Fibroblast of villous mesenchyme (primary cell): Measurements from ENCODE around the gene MEX3C. TPM values are rescaled to one million over a fixed set of nuclear protein-coding genes. Genes with fewer than 3 reads are reported as not detected.

ENCODE experiments used
- DNase-seq: peaks from one replicate; pipeline ENCODE4 v3.0.0-alpha.2; 2010; ENCODE audit warnings: low read depth
- H3K4me3 ChIP-seq: 2 replicates; pipeline ENCODE4 v1.5.1; 2011; ENCODE audit warnings: low read depth, mild to moderate bottlenecking, low read length
- CTCF ChIP-seq: IDR thresholded peaks from 2 replicates; pipeline ENCODE4 v1.5.1; 2012; ENCODE audit warnings: low read depth, mild to moderate bottlenecking, low read length; ENCODE audit not compliant: insufficient read depth
- total RNA-seq: library from RNA; depleted of rRNA; stranded (reverse); fragments of >200 nt; gene quantifications from 2 replicates; pipeline ENCODE4 v1.2.3, GENCODE V29; 2012

MEX3C gene
- total RNA-seq, 1 donor: 50.5 TPM

GRCh38 chr18:51168960-51169662 is 28.4 kb downstream of the MEX3C start:
- no peak for TF ChIP-seq CTCF
- no peak overlapping the region for H3K4me3 ChIP-seq
- DNase-seq: no peak

- no peak for TF ChIP-seq CTCF
- DNase-seq: no peak
- no peak overlapping the region for H3K4me3 ChIP-seq
These were observed 29.3 kb downstream of the MEX3C start for GRCh38 chr18:51168026-51168742.

- DNase-seq: no peak
- no peak overlapping the region for H3K4me3 ChIP-seq
- no peak for TF ChIP-seq CTCF
These were observed 32.2 kb downstream of the MEX3C start for GRCh38 chr18:51165296-51165695.

- H3K4me3 ChIP-seq: no peak overlapping the region
- DNase-seq: no peak
- no peak for TF ChIP-seq CTCF
These were observed 32.7 kb downstream of the MEX3C start for GRCh38 chr18:51164761-51165281.

GRCh38 chr18:51164342-51164741 is 33.1 kb downstream of the MEX3C start:
- no peak for TF ChIP-seq CTCF
- DNase-seq: no peak
- H3K4me3 ChIP-seq: no peak overlapping the region

- DNase-seq: no peak
- H3K4me3 ChIP-seq: no peak overlapping the region
- no peak for TF ChIP-seq CTCF
These were observed 33.9 kb downstream of the MEX3C start for GRCh38 chr18:51163543-51163942.
